Limb (tissue), 2 donors: Measurements from ENCODE around the gene RPTN.
A peak's percentile ranks its signal among the peaks of the same experiment; 100 is the strongest.

ENCODE experiments used
- DNase-seq, 2 donors: peaks; one replicate each; pipeline ENCODE4 v3.0.0-alpha.2; 2016; ENCODE audit errors: extremely low spot score in 2 of 2

Gene RPTN

GRCh38 chr1:152112101-152112884, 46.7 kb downstream of the RPTN start:
- peak; percentile 5 to 35 for DNase-seq

- DNase-seq: peak; percentile 23 to 67
These were observed 47.5 kb downstream of the RPTN start for GRCh38 chr1:152111515-152111968.

- DNase-seq: peak; percentile 1 to 62
These were observed 48.0 kb downstream of the RPTN start for GRCh38 chr1:152110860-152111514.

- peak in 1 of 2 donors; percentile 2 for DNase-seq
These were observed 48.6 kb downstream of the RPTN start for GRCh38 chr1:152110365-152110859.

- no peak for DNase-seq
These were observed 49.1 kb downstream of the RPTN start for GRCh38 chr1:152109998-152110294.

- no peak for DNase-seq
These were observed 49.6 kb downstream of the RPTN start for GRCh38 chr1:152109231-152109997.

- DNase-seq: no peak
These were observed 50.2 kb downstream of the RPTN start for GRCh38 chr1:152108882-152109222.

- DNase-seq: peak in 1 of 2 donors; percentile 27
These were observed 50.8 kb downstream of the RPTN start for GRCh38 chr1:152107984-152108881.

- no peak for DNase-seq
These were observed 51.7 kb downstream of the RPTN start for GRCh38 chr1:152107031-152107983.

GRCh38 chr1:152104854-152105253, 54.2 kb downstream of the RPTN start:
- DNase-seq: no peak
